Thymus (tissue), 11 donors: Measurements from ENCODE around the gene NHP2. TPM values are rescaled to one million over a fixed set of nuclear protein-coding genes. Genes with fewer than 3 reads are reported as not detected.

Experiments
- DNase-seq, 9 donors: peaks; one replicate each; pipeline ENCODE4 v3.0.0-alpha.2; 2013; ENCODE audit warnings: low spot score in 9 of 9, low read depth in 6 of 9, missing footprints in 1 of 9
- H3K27ac ChIP-seq, 2 donors: one replicate each; pipeline ENCODE4 v1.5.1; 2013; ENCODE audit warnings: control low read depth in 1 of 2, low read depth in 1 of 2, low read length in 1 of 2, mild to moderate bottlenecking in 1 of 2, moderate library complexity in 1 of 2
- H3K27me3 ChIP-seq, 2 donors: one replicate each; pipeline ENCODE4 v1.5.1; 2013; ENCODE audit warnings: low read length in 1 of 2; ENCODE audit not compliant: control insufficient read depth in 2 of 2, insufficient read depth in 1 of 2
- H3K36me3 ChIP-seq, 2 donors: one replicate each; pipeline ENCODE4 v1.5.1; 2013; ENCODE audit warnings: low read length in 1 of 2, mild to moderate bottlenecking in 1 of 2, moderate library complexity in 1 of 2; ENCODE audit not compliant: control insufficient read depth in 2 of 2, insufficient read depth in 2 of 2
- H3K4me1 ChIP-seq, 2 donors: one replicate each; pipeline ENCODE4 v1.5.1; 2013; ENCODE audit warnings: low read length in 2 of 2; ENCODE audit not compliant: control insufficient read depth in 2 of 2, insufficient read depth in 2 of 2
- H3K4me3 ChIP-seq, 2 donors: one replicate each; pipeline ENCODE4 v1.5.1; 2013; ENCODE audit warnings: low read length in 2 of 2, control low read depth in 1 of 2, mild to moderate bottlenecking in 1 of 2
- H3K9me3 ChIP-seq, 2 donors: one replicate each; pipeline ENCODE4 v1.5.1; 2013; ENCODE audit warnings: low read length in 1 of 2, mild to moderate bottlenecking in 1 of 2; ENCODE audit not compliant: control insufficient read depth in 2 of 2, insufficient read depth in 1 of 2
- WGBS: extraction: QIAGEN DNeasy Blood & Tissue Kit; methylation state at CpG from one replicate; pipeline ENCODE4 v1.1.7; 2013; 5-methylcytosine and 5-hydroxymethylcytosine counted together
- polyA plus RNA-seq: library from polyadenylated mRNA; stranded (reverse); fragments of 200-250 nt; gene quantifications from one replicate; pipeline ENCODE4 v1.2.3, GENCODE V29; 2013
- total RNA-seq: library from RNA; stranded (reverse); fragments of 120-200 nt; gene quantifications from one replicate; pipeline ENCODE4 v1.2.4, GENCODE V29; 2013
- donor health status: healthy.

Gene NHP2
- total and polyA plus RNA-seq, 2 donors, result 107 to 131 TPM

DNA sequence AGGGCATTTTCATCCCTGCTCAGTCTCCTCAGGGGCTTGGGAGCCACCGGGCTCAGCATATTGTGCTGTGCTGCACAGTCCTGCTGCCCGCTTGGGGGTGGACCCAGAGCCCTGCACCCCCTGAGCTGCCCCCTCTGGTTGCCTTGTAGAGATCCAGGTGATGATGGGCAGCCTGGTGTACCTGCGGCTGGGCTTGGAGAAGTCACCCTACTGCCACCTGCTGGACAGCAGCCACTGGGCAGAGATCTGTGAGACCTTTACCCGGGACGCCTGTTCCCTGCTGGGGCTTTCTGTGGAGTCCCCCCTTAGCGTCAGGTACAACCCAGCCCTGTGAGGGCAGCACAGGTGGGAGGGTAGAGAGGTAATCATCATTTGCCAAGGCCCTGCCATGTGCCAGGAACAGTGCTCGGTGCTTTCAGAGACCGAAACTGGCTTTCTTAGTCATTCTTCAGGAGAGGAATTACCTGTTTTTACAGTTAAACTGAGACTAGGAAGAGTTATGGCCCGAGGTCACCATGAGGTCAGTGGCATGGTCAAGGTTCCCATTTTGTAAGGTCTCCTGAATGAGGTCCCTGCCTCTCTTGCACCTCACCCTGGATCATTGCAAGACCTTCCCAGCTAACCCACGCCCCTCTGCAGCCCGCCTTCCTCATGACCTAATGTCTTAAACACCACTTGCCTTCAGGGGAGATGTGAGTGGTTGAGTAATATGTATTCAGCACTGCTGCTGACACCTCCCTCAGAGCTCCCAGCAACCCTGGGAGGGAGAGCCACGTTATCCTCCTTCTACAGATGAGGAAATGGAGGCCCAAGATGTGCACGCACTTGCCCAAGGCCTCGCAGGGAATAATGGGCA is 7.5 kb downstream of the NHP2 start:
- no peak overlapping the region for H3K27ac ChIP-seq
- no peaks in the 10 kb centered on the region for H3K9me3 ChIP-seq
- H3K36me3 ChIP-seq, result peaks cover 86 to 95% of the 10 kb centered on the region in 2 donors
- H3K4me3 ChIP-seq, result no peak overlapping the region
- no peaks in the 10 kb centered on the region for H3K4me1 ChIP-seq
- peak in 6 of 9 donors; percentile 40 to 74 (median 56) for DNase-seq
- H3K27me3 ChIP-seq, result no peaks in the 10 kb centered on the region
- 75% methylated on average over 14 of the region's 14 CpGs for WGBS

DNA sequence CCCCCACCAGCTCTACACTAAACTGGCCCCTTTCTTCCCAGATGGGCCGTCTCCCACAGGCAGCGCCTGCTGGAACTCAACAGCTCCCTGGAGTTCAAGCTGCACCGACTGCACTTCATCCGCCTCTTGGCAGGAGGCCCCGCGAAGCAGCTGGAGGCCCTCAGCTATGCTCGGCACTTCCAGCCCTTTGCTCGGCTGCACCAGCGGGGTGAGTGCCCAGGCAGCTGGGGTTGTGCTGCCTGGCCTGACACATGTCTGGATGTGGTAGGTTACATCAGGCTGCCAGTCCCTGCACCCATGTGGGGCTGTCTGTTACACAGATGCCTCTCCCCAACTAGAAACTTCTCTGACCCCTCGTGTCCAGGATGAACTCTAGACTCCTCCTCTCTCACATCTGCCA is 9.8 kb downstream of the NHP2 start:
- no peak overlapping the region for H3K27ac ChIP-seq
- H3K4me3 ChIP-seq, result no peak overlapping the region
- WGBS, result 96% methylated on average over 10 of the region's 10 CpGs
- H3K4me1 ChIP-seq, result no peaks in the 10 kb centered on the region
- no peaks in the 10 kb centered on the region for H3K9me3 ChIP-seq
- no peak for DNase-seq
- H3K36me3 ChIP-seq, result peaks cover 73 to 89% of the 10 kb centered on the region in 2 donors
- H3K27me3 ChIP-seq, result no peaks in the 10 kb centered on the region

DNA sequence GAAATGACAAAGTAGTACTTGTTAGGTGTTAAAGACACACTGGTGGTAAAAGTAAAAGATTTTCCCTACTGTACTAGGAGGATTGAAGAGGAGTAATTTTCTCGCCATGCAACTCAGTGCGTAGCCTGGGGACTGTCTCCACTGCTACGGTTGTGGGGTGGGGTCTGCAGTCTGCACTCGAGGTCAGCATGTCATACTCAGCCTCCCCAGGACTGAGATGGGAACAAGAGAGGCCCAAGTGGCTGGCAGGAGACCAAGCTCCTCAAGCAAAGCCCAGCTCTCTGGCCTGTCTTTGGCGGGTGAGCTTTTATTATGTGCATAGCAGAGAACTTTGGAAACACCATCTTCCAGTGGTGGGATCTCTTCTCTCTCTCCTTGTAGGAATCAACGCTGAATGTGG is 10.4 kb downstream of the NHP2 start:
- 96% methylated on average over 6 of the region's 6 CpGs for WGBS
- Histone ChIP-seq H3K36me3 (peaks cover 67 to 83% of the 10 kb centered on the region in 2 donors), H3K4me1 (no peaks in the 10 kb centered on the region), H3K9me3 (no peaks in the 10 kb centered on the region), H3K4me3 (no peak overlapping the region), H3K27ac (no peak overlapping the region), H3K27me3 (no peaks in the 10 kb centered on the region)
- no peak for DNase-seq

GRCh38 chr5:178142642-178143041 is 11.0 kb downstream of the NHP2 start:
- Histone ChIP-seq H3K4me1 (no peaks in the 10 kb centered on the region), H3K27me3 (no peaks in the 10 kb centered on the region), H3K9me3 (no peaks in the 10 kb centered on the region), H3K36me3 (peaks cover 67 to 83% of the 10 kb centered on the region in 2 donors), H3K4me3 (no peak overlapping the region), H3K27ac (no peak overlapping the region)
- no peak for DNase-seq
- 98% methylated on average over 20 of the region's 20 CpGs for WGBS

- Histone ChIP-seq H3K4me3 (no peak overlapping the region), H3K27ac (no peak overlapping the region), H3K27me3 (no peaks in the 10 kb centered on the region), H3K9me3 (no peaks in the 10 kb centered on the region), H3K4me1 (no peaks in the 10 kb centered on the region), H3K36me3 (peaks cover 66 to 81% of the 10 kb centered on the region in 2 donors)
- WGBS, result 99% methylated on average over 4 of the region's 4 CpGs
- no peak for DNase-seq
Measured at GRCh38 chr5:178141550-178141949, 12.1 kb downstream of the NHP2 start.

GRCh38 chr5:178137991-178138390 is 15.7 kb downstream of the NHP2 start:
- Histone ChIP-seq H3K27me3 (no peaks in the 10 kb centered on the region), H3K9me3 (no peaks in the 10 kb centered on the region), H3K36me3 (peaks cover 54 to 68% of the 10 kb centered on the region in 2 donors), H3K4me3 (no peak overlapping the region), H3K4me1 (no peaks in the 10 kb centered on the region), H3K27ac (no peak overlapping the region)
- 98% methylated on average over 12 of the region's 12 CpGs for WGBS
- DNase-seq, result no peak

GRCh38 chr5:178136990-178137389 is 16.7 kb downstream of the NHP2 start:
- H3K36me3 ChIP-seq, result peaks cover 45 to 58% of the 10 kb centered on the region in 2 donors
- WGBS, result 97% methylated on average over 10 of the region's 10 CpGs
- H3K27ac ChIP-seq, result no peak overlapping the region
- no peaks in the 10 kb centered on the region for H3K27me3 ChIP-seq
- no peaks in the 10 kb centered on the region for H3K9me3 ChIP-seq
- no peak overlapping the region for H3K4me3 ChIP-seq
- DNase-seq, result no peak
- H3K4me1 ChIP-seq, result no peaks in the 10 kb centered on the region

DNA sequence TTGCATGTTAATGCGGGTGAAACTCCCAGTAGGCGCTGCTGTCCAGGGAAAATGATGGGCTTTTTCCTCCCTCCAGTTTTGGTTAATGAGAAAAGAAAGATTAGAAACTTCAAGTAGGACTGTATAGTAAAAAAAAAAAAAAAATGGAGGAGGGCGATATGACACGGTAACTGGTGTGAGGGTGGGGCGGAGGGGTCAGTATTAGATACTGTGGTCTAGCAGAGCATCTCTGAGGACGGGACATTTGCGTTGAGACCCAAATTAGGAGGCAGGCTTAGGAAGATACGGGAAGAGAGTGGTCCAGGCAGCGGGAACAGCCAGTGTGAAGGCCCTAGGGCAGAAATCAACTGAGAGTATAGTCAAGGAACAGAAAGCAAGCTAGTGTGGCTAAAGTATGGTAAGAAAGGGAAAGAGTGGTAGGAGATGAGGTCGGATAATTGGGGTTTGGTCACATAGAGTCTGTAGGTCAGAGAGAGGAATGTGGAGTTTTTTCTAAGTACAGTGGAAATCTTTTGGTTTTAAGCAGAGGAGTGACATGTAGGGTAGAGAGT is 22.2 kb downstream of the NHP2 start:
- DNase-seq, result no peak
- peaks cover 4 to 12% of the 10 kb centered on the region in 2 donors for H3K4me1 ChIP-seq
- 53% methylated on average over 10 of the region's 10 CpGs for WGBS
- H3K27ac ChIP-seq, result no peak overlapping the region
- H3K36me3 ChIP-seq, result peaks cover 18 to 19% of the 10 kb centered on the region in 2 donors
- H3K27me3 ChIP-seq, result no peaks in the 10 kb centered on the region
- no peaks in the 10 kb centered on the region for H3K9me3 ChIP-seq
- peak overlapping the region; percentile 57 to 63 for H3K4me3 ChIP-seq
